HepG2 (cell line): ENCODE data around the gene RGR. TPM values are rescaled to one million over a fixed set of nuclear protein-coding genes. Genes with fewer than 3 reads are reported as not detected.

Experiments
- ATAC-seq: fragments of 200-7000 bp; cut with Tn5 transposase; 3 replicates; pipeline ENCODE4 v1.9.1; 2020; ENCODE audit warnings: mild to moderate bottlenecking, moderate library complexity
- BruUV-seq: library from RNA; stranded (reverse); fragments of 400-500 nt; replicated peaks from 2 replicates; lab custom pipeline; 2021; lab: Mats Ljungman, UMichigan
- CTCF ChIA-PET: fragments of 300-600 bp; formaldehyde crosslinking; extraction: SDS; loops from one replicate; lab custom pipeline; 2021; ENCODE audit warnings: low total read pairs, inconsistent platforms, low intra/inter-chr PET ratio; lab: Yijun Ruan, JAX
- POLR2A ChIA-PET: fragments of 350-600 bp; sonication (Branson Sonifier 250); formaldehyde crosslinking; loops from one replicate; lab custom pipeline; 2020; ENCODE audit warnings: antibody characterized with exemption, inconsistent platforms; lab: Yijun Ruan, JAX
- DNase-seq: peaks from one replicate; pipeline ENCODE4 v3.0.0-alpha.2; 2015; ENCODE audit warnings: low spot score
- FAIRE-seq: peaks from 3 replicates; lab custom pipeline; 2011; peaks lifted over from hg19 to GRCh38; lab: Jason Lieb, UNC
- H2AFZ ChIP-seq: one replicate; pipeline ENCODE4 v1.6.1; 2011; ENCODE audit warnings: low read length, inconsistent platforms
- H3K27ac ChIP-seq: fragments of 300-600 bp; 3 replicates; pipeline ENCODE4 v1.8.0; 2011; ENCODE audit warnings: mixed run types, mild to moderate bottlenecking, mixed read lengths, low read length, inconsistent platforms; ENCODE audit not compliant: insufficient read depth; ENCODE audit errors: extremely low read length
- H3K27me3 ChIP-seq, 2 experiments: fragments of 200-600 bp in 1 of 2; 2 replicates in 1 of 2; 3 replicates in 1 of 2; pipeline versions ENCODE4 v1.6.0 to v1.8.0; 2011; ENCODE audit warnings: low read length in 2 of 2, mild to moderate bottlenecking in 2 of 2, moderate library complexity in 2 of 2, inconsistent platforms in 1 of 2; ENCODE audit not compliant: insufficient read depth in 2 of 2, control insufficient read depth in 1 of 2
- H3K36me3 ChIP-seq, 2 experiments: fragments of 200-600 bp in 1 of 2; replicated peaks in 1 of 2; 2 replicates in 1 of 2; 3 replicates in 1 of 2; pipeline versions ENCODE4 v1.5.1 to v1.8.0; 2011; ENCODE audit warnings: low read length in 2 of 2, inconsistent platforms in 1 of 2; ENCODE audit not compliant: insufficient read depth in 2 of 2, control insufficient read depth in 1 of 2
- H3K4me1 ChIP-seq: 2 replicates; pipeline ENCODE4 v1.5.1; 2012; ENCODE audit warnings: low read length, inconsistent platforms; ENCODE audit not compliant: insufficient read depth
- H3K4me2 ChIP-seq: 2 replicates; pipeline ENCODE4 v1.6.0; 2011; ENCODE audit warnings: low read depth, low read length, inconsistent platforms
- H3K4me3 ChIP-seq, 3 experiments: fragments of 200-600 bp in 1 of 3; sonication (generic), shearing (Covaris generic) in 1 of 3; replicated peaks in 1 of 3; 2 replicates each; pipeline ENCODE4 v1.5.1; 2011 to 2016; ENCODE audit warnings: low read length in 3 of 3, inconsistent platforms in 2 of 3, low read depth in 2 of 3, mild to moderate bottlenecking in 2 of 3, control low read depth in 1 of 3, mixed read lengths in 1 of 3; ENCODE audit not compliant: insufficient read depth in 1 of 3
- H3K79me2 ChIP-seq: one replicate; pipeline ENCODE4 v1.6.1; 2011; ENCODE audit warnings: low read length, inconsistent platforms; ENCODE audit not compliant: insufficient read depth
- H3K9ac ChIP-seq: 2 replicates; pipeline ENCODE4 v1.6.0; 2011; ENCODE audit warnings: mild to moderate bottlenecking, low read depth, low read length, inconsistent platforms; ENCODE audit not compliant: insufficient read depth
- H3K9me3 ChIP-seq: 2 replicates; pipeline ENCODE4 v1.5.1; 2012; ENCODE audit warnings: mild to moderate bottlenecking, low read length
- H4K20me1 ChIP-seq: 2 replicates; pipeline ENCODE4 v1.6.0; 2011; ENCODE audit warnings: inconsistent platforms, mild to moderate bottlenecking, low read length, moderate library complexity; ENCODE audit not compliant: insufficient read depth
- FOXA1 ChIP-seq, 2 experiments: fragments of 450-650 bp in 1 of 2; sonication (generic) in 1 of 2; formaldehyde crosslinking in 1 of 2; IDR thresholded peaks; 2 replicates each; pipeline versions ENCODE4 v1.4.0 to v1.6.1; 2016 to 2020; ENCODE audit warnings: missing genetic modification reagents in 1 of 2
- RAD21 ChIP-seq: fragments of 450-650 bp; formaldehyde crosslinking; IDR thresholded peaks from 2 replicates; pipeline ENCODE4 v1.5.0; 2020; ENCODE audit warnings: mild to moderate bottlenecking
- SMC3 ChIP-seq: IDR thresholded peaks from 2 replicates; pipeline ENCODE4 v1.6.1; 2011; ENCODE audit warnings: low read length, improper control_type of control experiment
- STAG1 ChIP-seq: sonication (generic); formaldehyde crosslinking; IDR thresholded peaks from 2 replicates; pipeline ENCODE4 v1.4.0; 2020; ENCODE audit warnings: missing genetic modification reagents
- TARDBP ChIP-seq: sonication (generic); formaldehyde crosslinking; IDR thresholded peaks from 2 replicates; pipeline ENCODE4 v1.8.0; 2022; ENCODE audit warnings: mild to moderate bottlenecking, missing genetic modification reagents
- WGBS: methylation state at CpG from one replicate; pipeline ENCODE4 v1.1.6; 2017; ENCODE audit warnings: low lambda C conversion rate; 5-methylcytosine and 5-hydroxymethylcytosine counted together
- in situ Hi-C: cut with HindIII; loops from 2 replicates; pipeline ENCODE4 v1.10.0; 2017; ENCODE audit warnings: low pct_unique_long_range_greater_than_20kb; ENCODE audit not compliant: extremely low pct_ligation_motif_present
- intact Hi-C: fragments of 100-400 bp; cut with micrococcal nuclease; formaldehyde crosslinking; loops from one replicate; pipeline ENCODE4 v1.10.0; 2022; ENCODE audit not compliant: unreplicated experiment
- polyA plus RNA-seq, 8 experiments: library from polyadenylated mRNA; depleted of rRNA in 3 of 8; stranded (reverse) in 7 of 8; unstranded in 1 of 8; fragments of >200 nt; fragmentation: Illumina TruSeq in 4 of 8; extraction: Trizol in 4 of 8; gene quantifications; 2 replicates each; pipeline versions ENCODE4 v1.2.1 to v1.2.3, GENCODE V29; 2011 to 2016; ENCODE audit warnings: low read depth in 4 of 8, missing spikeins in 1 of 8, mixed read lengths in 1 of 8; ENCODE audit not compliant: insufficient read depth in 1 of 8
- total RNA-seq, 5 experiments: library from RNA; depleted of rRNA; stranded (reverse); fragments of >200 nt; fragmentation: Illumina TruSeq; extraction: Trizol; gene quantifications; 2 replicates each; pipeline ENCODE4 v1.2.3, GENCODE V29; 2016; ENCODE audit warnings: low read depth in 1 of 5
- TF ChIP-seq, protein P1 (sequence below): sonication (generic); formaldehyde crosslinking; IDR thresholded peaks from 2 replicates; pipeline ENCODE4 v1.5.0; 2020; ENCODE audit warnings: mild to moderate bottlenecking, missing genetic modification reagents, moderate library complexity
- TF ChIP-seq, protein P2 (sequence below): sonication (generic); formaldehyde crosslinking; IDR thresholded peaks from 2 replicates; pipeline ENCODE4 v1.8.1; 2022; ENCODE audit warnings: low read depth, mild to moderate bottlenecking, missing genetic modification reagents

Gene RGR
- total and polyA plus RNA-seq, 2 of the 13 experiments (the other 11 are each of a cell fraction or from before 2014, with no cell fraction given) = 0.69 to 0.71 TPM

DNA sequence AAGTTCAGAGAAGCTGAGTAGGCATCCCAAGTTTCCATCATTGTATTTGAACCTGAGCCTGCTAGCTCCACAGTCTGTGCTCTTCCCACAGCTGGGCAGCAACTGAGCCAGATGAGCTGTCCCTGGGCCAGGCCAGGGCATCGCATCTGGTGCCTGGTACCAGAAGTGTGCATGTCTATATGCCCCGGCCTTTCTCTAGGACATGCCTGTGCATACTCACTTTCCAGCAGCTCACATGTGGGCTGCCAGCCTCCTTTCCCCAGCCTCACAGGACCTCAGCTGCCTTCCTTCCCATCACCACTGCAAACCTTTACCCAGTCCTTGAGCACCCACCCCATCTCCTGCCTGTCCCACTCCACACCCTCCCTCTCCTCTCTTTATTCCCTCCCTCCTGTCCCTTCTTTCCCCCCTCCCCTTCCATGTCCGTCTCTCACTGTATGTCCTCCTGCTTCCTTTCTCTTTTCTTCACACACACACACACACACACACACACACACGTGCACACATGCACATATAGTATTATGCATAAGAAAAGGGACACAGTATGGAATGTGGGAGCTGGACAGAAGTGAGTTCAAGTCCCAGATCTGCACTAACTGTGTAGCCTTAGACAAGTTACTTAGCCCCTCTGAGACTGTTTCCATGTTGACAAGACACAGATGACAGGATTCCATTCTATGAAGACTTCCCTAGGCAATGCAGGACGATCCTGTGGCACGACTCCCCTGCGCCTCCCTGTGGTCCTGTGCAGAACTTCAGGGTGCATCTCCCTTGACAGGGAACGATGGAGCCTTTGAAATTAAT, 39.6 kb upstream of the RGR start:
- Histone ChIP-seq H4K20me1 (no peaks in the 10 kb centered on the region), H3K4me1 (no peaks in the 10 kb centered on the region), H3K4me2 (no peak overlapping the region), H3K79me2 (no peaks in the 10 kb centered on the region), H3K27ac (no peak overlapping the region), H3K36me3 (no peaks in the 10 kb centered on the region), H3K27me3 (peaks cover 1 to 17% of the 10 kb centered on the region in 2 experiments; a peak in 3 of 5 replicates)
- ATAC-seq = peak; percentile 79
- intact Hi-C loops = loop anchor here (1.0 kb wide), 3 partner anchors 57 to 129 kb away; no protein-coding TSS in a partner anchor
- POLR2A ChIA-PET = no interaction called here
- in situ Hi-C loops = loop anchor here (5.0 kb wide), 1 partner anchor 73 kb away; no protein-coding TSS in a partner anchor
- WGBS = 6% methylated on average over 7 of the region's 8 CpGs
- CTCF ChIA-PET = interaction anchor here (1.2 to 3.7 kb wide), 2 partner anchors 80 to 178 kb away, joined by 4 to 22 read pairs; no protein-coding TSS in a partner anchor
- TF ChIP-seq RAD21 (CRISPR knock-in tag) = peak; percentile 67
- peak; percentile 74 for TF ChIP-seq STAG1
- TF ChIP-seq, protein P1, sequence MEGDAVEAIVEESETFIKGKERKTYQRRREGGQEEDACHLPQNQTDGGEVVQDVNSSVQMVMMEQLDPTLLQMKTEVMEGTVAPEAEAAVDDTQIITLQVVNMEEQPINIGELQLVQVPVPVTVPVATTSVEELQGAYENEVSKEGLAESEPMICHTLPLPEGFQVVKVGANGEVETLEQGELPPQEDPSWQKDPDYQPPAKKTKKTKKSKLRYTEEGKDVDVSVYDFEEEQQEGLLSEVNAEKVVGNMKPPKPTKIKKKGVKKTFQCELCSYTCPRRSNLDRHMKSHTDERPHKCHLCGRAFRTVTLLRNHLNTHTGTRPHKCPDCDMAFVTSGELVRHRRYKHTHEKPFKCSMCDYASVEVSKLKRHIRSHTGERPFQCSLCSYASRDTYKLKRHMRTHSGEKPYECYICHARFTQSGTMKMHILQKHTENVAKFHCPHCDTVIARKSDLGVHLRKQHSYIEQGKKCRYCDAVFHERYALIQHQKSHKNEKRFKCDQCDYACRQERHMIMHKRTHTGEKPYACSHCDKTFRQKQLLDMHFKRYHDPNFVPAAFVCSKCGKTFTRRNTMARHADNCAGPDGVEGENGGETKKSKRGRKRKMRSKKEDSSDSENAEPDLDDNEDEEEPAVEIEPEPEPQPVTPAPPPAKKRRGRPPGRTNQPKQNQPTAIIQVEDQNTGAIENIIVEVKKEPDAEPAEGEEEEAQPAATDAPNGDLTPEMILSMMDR = peak; percentile 85
- TF ChIP-seq, protein P2, sequence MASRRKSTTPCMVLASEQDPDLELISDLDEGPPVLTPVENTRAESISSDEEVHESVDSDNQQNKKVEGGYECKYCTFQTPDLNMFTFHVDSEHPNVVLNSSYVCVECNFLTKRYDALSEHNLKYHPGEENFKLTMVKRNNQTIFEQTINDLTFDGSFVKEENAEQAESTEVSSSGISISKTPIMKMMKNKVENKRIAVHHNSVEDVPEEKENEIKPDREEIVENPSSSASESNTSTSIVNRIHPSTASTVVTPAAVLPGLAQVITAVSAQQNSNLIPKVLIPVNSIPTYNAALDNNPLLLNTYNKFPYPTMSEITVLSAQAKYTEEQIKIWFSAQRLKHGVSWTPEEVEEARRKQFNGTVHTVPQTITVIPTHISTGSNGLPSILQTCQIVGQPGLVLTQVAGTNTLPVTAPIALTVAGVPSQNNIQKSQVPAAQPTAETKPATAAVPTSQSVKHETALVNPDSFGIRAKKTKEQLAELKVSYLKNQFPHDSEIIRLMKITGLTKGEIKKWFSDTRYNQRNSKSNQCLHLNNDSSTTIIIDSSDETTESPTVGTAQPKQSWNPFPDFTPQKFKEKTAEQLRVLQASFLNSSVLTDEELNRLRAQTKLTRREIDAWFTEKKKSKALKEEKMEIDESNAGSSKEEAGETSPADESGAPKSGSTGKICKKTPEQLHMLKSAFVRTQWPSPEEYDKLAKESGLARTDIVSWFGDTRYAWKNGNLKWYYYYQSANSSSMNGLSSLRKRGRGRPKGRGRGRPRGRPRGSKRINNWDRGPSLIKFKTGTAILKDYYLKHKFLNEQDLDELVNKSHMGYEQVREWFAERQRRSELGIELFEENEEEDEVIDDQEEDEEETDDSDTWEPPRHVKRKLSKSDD (CRISPR knock-in tag) = no peak
- peak; percentile 90 for TF ChIP-seq SMC3
- TF ChIP-seq FOXA1 (IDR thresholded peaks at IDR 0.05) = no peak
- TF ChIP-seq FOXA1 (CRISPR knock-in tag; IDR thresholded peaks at IDR 0.05) = 0 out of 2 replicates have a peak, but pooled peaks have one; percentile 22
- no peak for TF ChIP-seq TARDBP
- TF ChIP-seq, all 625 proteins: peak for 5
- BruUV-seq = no TSS peak
- Histone ChIP-seq H2AFZ (no peak overlapping the region), H3K4me3 (no peak overlapping the region), H3K9ac (no peak overlapping the region), H3K9me3 (no peaks in the 10 kb centered on the region)
- peak; percentile 38 for DNase-seq
- FAIRE-seq = peak; percentile 68
